GM23338 (cell line): ENCODE data around the gene HTT. TPM values are rescaled to one million over a fixed set of nuclear protein-coding genes. Genes with fewer than 3 reads are reported as not detected.

Experiments
- ATAC-seq: fragments of 200-7000 bp; cut with Tn5 transposase; 3 replicates; pipeline ENCODE4 v1.9.1; 2020
- DNase-seq: peaks from one replicate; pipeline ENCODE4 v3.0.0-alpha.2; 2015; ENCODE audit warnings: low spot score
- H2AFZ ChIP-seq: fragments of 200-600 bp; sonication (generic); 2 replicates; pipeline ENCODE4 v1.8.0; 2016; ENCODE audit warnings: antibody characterized with exemption, mild to moderate bottlenecking, moderate library complexity
- H3F3A ChIP-seq: fragments of 200-600 bp; sonication (generic); replicated peaks from 2 replicates; pipeline ENCODE4 v1.8.0; 2017; ENCODE audit warnings: antibody characterized with exemption, mixed run types, low read depth
- H3K27ac ChIP-seq: fragments of 200-600 bp; sonication (generic); 2 replicates; pipeline ENCODE4 v1.6.1; 2016; ENCODE audit warnings: low read depth
- H3K27me3 ChIP-seq: fragments of 200-600 bp; sonication (generic); 2 replicates; pipeline ENCODE4 v1.8.0; 2016; ENCODE audit warnings: mild to moderate bottlenecking, mixed run types, moderate library complexity; ENCODE audit not compliant: insufficient read depth
- H3K36me3 ChIP-seq: fragments of 200-600 bp; sonication (generic); 2 replicates; pipeline ENCODE4 v1.8.0; 2016; ENCODE audit warnings: mild to moderate bottlenecking; ENCODE audit not compliant: insufficient read depth
- H3K4me1 ChIP-seq: fragments of 200-600 bp; sonication (generic); 2 replicates; pipeline ENCODE4 v1.8.0; 2016; ENCODE audit warnings: mild to moderate bottlenecking, moderate library complexity; ENCODE audit not compliant: insufficient read depth
- H3K4me2 ChIP-seq: fragments of 200-600 bp; sonication (generic); 2 replicates; pipeline ENCODE4 v1.7.1; 2017; ENCODE audit warnings: mixed run types
- H3K4me3 ChIP-seq: fragments of 200-600 bp; sonication (generic); 2 replicates; pipeline ENCODE4 v1.6.1; 2016; ENCODE audit warnings: mixed run types
- H3K79me2 ChIP-seq: fragments of 200-600 bp; sonication (generic); replicated peaks from 2 replicates; pipeline ENCODE4 v1.8.0; 2017; ENCODE audit warnings: mild to moderate bottlenecking; ENCODE audit not compliant: insufficient read depth
- H3K9me2 ChIP-seq: fragments of 200-600 bp; sonication (generic); 2 replicates; pipeline ENCODE4 v1.8.0; 2017; ENCODE audit not compliant: insufficient read depth
- H4K20me1 ChIP-seq: fragments of 200-600 bp; sonication (generic); replicated peaks from 2 replicates; pipeline ENCODE4 v1.8.0; 2017; ENCODE audit warnings: mild to moderate bottlenecking; ENCODE audit not compliant: insufficient read depth
- H3K27ac Mint-ChIP-seq: 2 replicates; pipeline ENCODE4 v1.8.0; 2020; ENCODE audit warnings: inconsistent platforms, mild to moderate bottlenecking, moderate library complexity, mixed read lengths
- H3K27me3 Mint-ChIP-seq: 3 replicates; pipeline ENCODE4 v1.8.0; 2022; ENCODE audit warnings: low read depth, mild to moderate bottlenecking, moderate library complexity, mixed read lengths, inconsistent platforms; ENCODE audit not compliant: insufficient read depth, poor library complexity
- H3K36me3 Mint-ChIP-seq: 3 replicates; pipeline ENCODE4 v1.8.0; 2021; ENCODE audit warnings: low read depth, mild to moderate bottlenecking, inconsistent platforms, moderate library complexity, mixed read lengths
- H3K4me1 Mint-ChIP-seq: 3 replicates; pipeline ENCODE4 v1.8.0; 2020; ENCODE audit warnings: mild to moderate bottlenecking, inconsistent platforms, mixed read lengths
- H3K4me3 Mint-ChIP-seq: 3 replicates; pipeline ENCODE4 v1.8.0; 2021; ENCODE audit warnings: moderate library complexity, mild to moderate bottlenecking, inconsistent platforms, mixed read lengths
- H3K9me3 Mint-ChIP-seq: 3 replicates; pipeline ENCODE4 v1.8.0; 2020; ENCODE audit warnings: moderate library complexity, mild to moderate bottlenecking, inconsistent platforms, mixed read lengths
- CREB1 ChIP-seq: fragments of 250-450 bp; sonication (Bioruptor Pico); IDR thresholded peaks from 2 replicates; pipeline ENCODE4 v1.5.0; 2020; ENCODE audit warnings: low read depth, mild to moderate bottlenecking, moderate library complexity
- CTCF ChIP-seq, 2 experiments: fragments of 200-600 bp in 1 of 2; sonication (generic) in 1 of 2; conservative IDR thresholded peaks; 2 replicates each; pipeline versions ENCODE4 v1.5.1 to v1.6.1; 2016 to 2017; ENCODE audit warnings: antibody characterized with exemption in 2 of 2, low read depth in 2 of 2, mild to moderate bottlenecking in 2 of 2, moderate library complexity in 1 of 2
- ETS1 ChIP-seq: IDR thresholded peaks from 2 replicates; pipeline ENCODE4 v1.6.1; 2016; ENCODE audit warnings: antibody characterized with exemption
- EZH2 ChIP-seq: fragments of 200-600 bp; sonication (generic); IDR thresholded peaks from one replicate; pipeline ENCODE4 v1.8.0; 2017; ENCODE audit warnings: antibody characterized with exemption, mild to moderate bottlenecking, low read depth; ENCODE audit not compliant: unreplicated experiment
- EZH2phosphoT487 ChIP-seq: fragments of 200-600 bp; sonication (generic); IDR thresholded peaks from one replicate; pipeline ENCODE4 v1.8.1; 2018; ENCODE audit warnings: antibody characterized with exemption; ENCODE audit not compliant: unreplicated experiment
- JUNB ChIP-seq: IDR thresholded peaks from one replicate; pipeline ENCODE4 v1.6.1; 2016; ENCODE audit warnings: antibody characterized with exemption; ENCODE audit not compliant: unreplicated experiment
- POLR2AphosphoS5 ChIP-seq: IDR thresholded peaks from 2 replicates; pipeline ENCODE4 v1.6.1; 2016; ENCODE audit warnings: antibody characterized with exemption, low read depth
- STAT1 ChIP-seq: IDR thresholded peaks from one replicate; pipeline ENCODE4 v1.6.1; 2016; ENCODE audit warnings: antibody characterized with exemption; ENCODE audit not compliant: unreplicated experiment
- ZNF331 ChIP-seq: fragments of 250-450 bp; sonication (Bioruptor Pico); IDR thresholded peaks from 2 replicates; pipeline ENCODE4 v1.5.0; 2020; ENCODE audit warnings: low read depth, mild to moderate bottlenecking, moderate library complexity
- polyA plus RNA-seq: library from polyadenylated mRNA; unstranded; fragments of >200 nt; fragmentation: Nextera tagmentation; extraction: Ambion mirVana; gene quantifications from 2 replicates; pipeline ENCODE4 v1.2.1, GENCODE V29; 2016
- total RNA-seq: library from RNA; depleted of rRNA; stranded (reverse); fragments of >200 nt; shearing (Covaris generic); gene quantifications from 2 replicates; pipeline ENCODE4 v1.2.3, GENCODE V29; 2014

The HTT gene
- total and polyA plus RNA-seq, 2 experiments from 2014 or later = 26.6 to 67.7 TPM

GRCh38 chr4:3215256-3215655 is 140.8 kb downstream of the HTT start:
- H4K20me1 ChIP-seq = no peaks in the 10 kb centered on the region; the same call in none of the 2 replicates
- no peak overlapping the region for H2AFZ ChIP-seq

GRCh38 chr4:3215733-3216132 is 141.3 kb downstream of the HTT start:
- Histone ChIP-seq H3K4me2 (no peak overlapping the region), H3K79me2 (no peaks in the 10 kb centered on the region), H3K9me2 (no peaks in the 10 kb centered on the region), H3K36me3 (peaks cover 25% of the 10 kb centered on the region), H3K27ac (no peak overlapping the region), H3K4me3 (no peak overlapping the region), H4K20me1 (no peaks in the 10 kb centered on the region; the same call in none of the 2 replicates), H3K4me1 (no peaks in the 10 kb centered on the region), H3F3A (no peaks in the 10 kb centered on the region), H3K27me3 (no peaks in the 10 kb centered on the region), H2AFZ (no peak overlapping the region)
- Mint-ChIP-seq H3K27me3 (peaks cover 1% of the 10 kb centered on the region), H3K4me3 (no peak overlapping the region), H3K9me3 (no peaks in the 10 kb centered on the region), H3K4me1 (no peaks in the 10 kb centered on the region), H3K36me3 (peaks cover 63% of the 10 kb centered on the region), H3K27ac (no peak overlapping the region)
- ATAC-seq = no peak
- no peak for DNase-seq
- TF ChIP-seq EZH2 (no peak), STAT1 (no peak), CREB1 (CRISPR knock-in tag) (no peak), POLR2AphosphoS5 (no peak), CTCF (conservative IDR thresholded peaks at IDR 0.05; ENCODE audit: low read depth in 2 of 2) (no peak), EZH2phosphoT487 (no peak), ETS1 (no peak), JUNB (no peak), ZNF331 (CRISPR knock-in tag) (no peak)

More at GRCh38 chr4:3215256-3215655, 140.8 kb downstream of the HTT start:
- TF ChIP-seq CTCF (conservative IDR thresholded peaks at IDR 0.05; ENCODE audit: low read depth in 2 of 2) (no peak), EZH2phosphoT487 (peak; percentile 1)
- no peak overlapping the region for H3K4me3 Mint-ChIP-seq
- Histone ChIP-seq H3K27ac (no peak overlapping the region), H3K9me2 (no peaks in the 10 kb centered on the region), H3F3A (no peaks in the 10 kb centered on the region), H3K79me2 (no peaks in the 10 kb centered on the region), H3K27me3 (no peaks in the 10 kb centered on the region), H3K4me3 (no peak overlapping the region), H3K36me3 (peaks cover 25% of the 10 kb centered on the region), H3K4me2 (no peak overlapping the region), H3K4me1 (no peaks in the 10 kb centered on the region)
- H3K27ac Mint-ChIP-seq = no peak overlapping the region
- H3K4me1 Mint-ChIP-seq = no peaks in the 10 kb centered on the region
- ATAC-seq (no peak), DNase-seq (no peak)
- H3K36me3 Mint-ChIP-seq = peaks cover 67% of the 10 kb centered on the region
- H3K27me3 Mint-ChIP-seq = peaks cover 1% of the 10 kb centered on the region
- no peaks in the 10 kb centered on the region for H3K9me3 Mint-ChIP-seq
